ENCODE measurements around the gene COL4A6. TPM values are rescaled to one million over a fixed set of nuclear protein-coding genes. Genes with fewer than 3 reads are reported as not detected.

The COL4A6 gene
- polyA plus RNA-seq, 3 donors: not detected

DNA sequence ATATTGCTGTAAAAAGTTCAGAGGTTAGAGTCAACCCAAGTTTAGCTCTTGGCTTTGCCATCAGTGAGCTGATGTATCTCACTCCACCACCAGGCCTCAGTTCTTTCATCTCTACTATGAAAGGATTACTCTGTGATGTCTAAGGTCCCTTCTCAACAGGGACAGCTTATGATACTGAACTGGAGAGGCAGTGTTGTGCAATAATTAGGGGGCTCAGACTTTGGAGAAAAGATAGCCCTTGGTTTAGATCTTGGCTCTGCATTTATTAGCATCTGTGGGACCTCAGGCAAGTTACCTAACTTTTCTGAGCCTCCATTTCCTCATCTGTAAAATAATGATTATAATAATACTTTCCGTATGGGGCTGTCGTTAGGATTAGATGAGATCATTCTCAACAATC, 89.0 kb downstream of the COL4A6 start:
- H3K9me3 Mint-ChIP-seq: peaks cover 0 to 2% (median 0%) of the 10 kb centered on the region in 7 donors
- no peak overlapping the region for H3K9ac ChIP-seq (ENCODE audit: insufficient read depth, low read length, poor library complexity, severe bottlenecking)
- intact Hi-C loops (cut with micrococcal nuclease): no loop called here
- TF ChIP-seq, protein P1, sequence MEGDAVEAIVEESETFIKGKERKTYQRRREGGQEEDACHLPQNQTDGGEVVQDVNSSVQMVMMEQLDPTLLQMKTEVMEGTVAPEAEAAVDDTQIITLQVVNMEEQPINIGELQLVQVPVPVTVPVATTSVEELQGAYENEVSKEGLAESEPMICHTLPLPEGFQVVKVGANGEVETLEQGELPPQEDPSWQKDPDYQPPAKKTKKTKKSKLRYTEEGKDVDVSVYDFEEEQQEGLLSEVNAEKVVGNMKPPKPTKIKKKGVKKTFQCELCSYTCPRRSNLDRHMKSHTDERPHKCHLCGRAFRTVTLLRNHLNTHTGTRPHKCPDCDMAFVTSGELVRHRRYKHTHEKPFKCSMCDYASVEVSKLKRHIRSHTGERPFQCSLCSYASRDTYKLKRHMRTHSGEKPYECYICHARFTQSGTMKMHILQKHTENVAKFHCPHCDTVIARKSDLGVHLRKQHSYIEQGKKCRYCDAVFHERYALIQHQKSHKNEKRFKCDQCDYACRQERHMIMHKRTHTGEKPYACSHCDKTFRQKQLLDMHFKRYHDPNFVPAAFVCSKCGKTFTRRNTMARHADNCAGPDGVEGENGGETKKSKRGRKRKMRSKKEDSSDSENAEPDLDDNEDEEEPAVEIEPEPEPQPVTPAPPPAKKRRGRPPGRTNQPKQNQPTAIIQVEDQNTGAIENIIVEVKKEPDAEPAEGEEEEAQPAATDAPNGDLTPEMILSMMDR (IDR thresholded peaks at IDR 0.05): no peak
- H3K9me3 ChIP-seq (replicated peaks in 1 of 2; ENCODE audit: control insufficient read depth in 1 of 2, insufficient read depth in 1 of 2, low read length in 2 of 2): no peaks in the 10 kb centered on the region
- peaks cover 0 to 2% of the 10 kb centered on the region in 2 donors for H3K27me3 ChIP-seq (ENCODE audit: control insufficient read depth in 2 of 2, insufficient read depth in 2 of 2, low read length in 2 of 2)
- no peak overlapping the region for H3K4me3 ChIP-seq (replicated peaks in 1 of 3; ENCODE audit: low read depth in 2 of 3, low read length in 3 of 3)
- DNase-seq: no peak
- H3K27me3 Mint-ChIP-seq (ENCODE audit: low read depth in 3 of 3): peaks cover 0 to 6% (median 2%) of the 10 kb centered on the region in 3 donors
- no peak overlapping the region for H3K27ac Mint-ChIP-seq
- H3K4me1 Mint-ChIP-seq: no peaks in the 10 kb centered on the region
- no peak overlapping the region for H3K4me2 ChIP-seq (replicated peaks; ENCODE audit: extremely low read depth, low read length, poor library complexity, severe bottlenecking)
- H3K4me3 Mint-ChIP-seq: no peak overlapping the region
- H3K27ac ChIP-seq (ENCODE audit: low read depth in 1 of 2, low read length in 2 of 2): no peak overlapping the region
- H3K79me2 ChIP-seq (ENCODE audit: insufficient read depth, low read length): no peaks in the 10 kb centered on the region
- no CpG with 5 or more reads among the region's 2 CpGs for WGBS (ENCODE audit: insufficient coverage)
- H4K20me1 ChIP-seq (ENCODE audit: insufficient read depth, low read length): no peaks in the 10 kb centered on the region
- H3K36me3 ChIP-seq (replicated peaks in 1 of 2; ENCODE audit: control insufficient read depth in 1 of 2, insufficient read depth in 2 of 2, low read length in 2 of 2): no peaks in the 10 kb centered on the region
- no peaks in the 10 kb centered on the region for H3K4me1 ChIP-seq (ENCODE audit: control insufficient read depth in 1 of 2, insufficient read depth in 2 of 2, low read length in 2 of 2)
- H2AFZ ChIP-seq (ENCODE audit: insufficient read depth, low read depth, low read length, poor library complexity, severe bottlenecking): no peak overlapping the region
- no peaks in the 10 kb centered on the region for H3K36me3 Mint-ChIP-seq

DNA sequence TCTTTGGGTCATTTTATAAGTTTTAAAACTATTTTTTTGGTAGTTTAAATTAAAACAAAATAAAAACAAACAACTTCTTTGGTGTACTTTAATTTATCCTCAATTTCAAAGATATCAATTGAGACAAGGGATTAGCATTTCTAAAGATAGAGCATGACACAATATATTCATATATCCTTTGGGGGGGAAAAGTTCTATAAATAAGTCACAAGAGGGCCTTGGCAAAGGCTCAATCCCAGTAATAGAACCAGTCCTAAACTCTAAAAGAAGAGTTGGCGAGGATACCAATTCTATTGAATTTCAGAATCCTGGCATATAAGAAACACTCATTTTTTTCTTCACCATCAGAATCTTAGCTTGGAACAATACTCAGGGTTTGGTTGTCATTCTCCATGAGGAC, 89.7 kb downstream of the COL4A6 start:
- Mint-ChIP-seq H3K4me1 (no peaks in the 10 kb centered on the region), H3K27me3 (ENCODE audit: low read depth in 3 of 3) (peaks cover 0 to 6% (median 2%) of the 10 kb centered on the region in 3 donors), H3K36me3 (no peaks in the 10 kb centered on the region), H3K27ac (no peak overlapping the region), H3K4me3 (no peak overlapping the region), H3K9me3 (peaks cover 0 to 2% (median 0%) of the 10 kb centered on the region in 7 donors)
- Histone ChIP-seq H3K36me3 (replicated peaks in 1 of 2; ENCODE audit: control insufficient read depth in 1 of 2, insufficient read depth in 2 of 2, low read length in 2 of 2) (no peaks in the 10 kb centered on the region), H3K4me1 (ENCODE audit: control insufficient read depth in 1 of 2, insufficient read depth in 2 of 2, low read length in 2 of 2) (no peaks in the 10 kb centered on the region), H4K20me1 (ENCODE audit: insufficient read depth, low read length) (no peaks in the 10 kb centered on the region), H2AFZ (ENCODE audit: insufficient read depth, low read depth, low read length, poor library complexity, severe bottlenecking) (no peak overlapping the region), H3K9me3 (replicated peaks in 1 of 2; ENCODE audit: control insufficient read depth in 1 of 2, insufficient read depth in 1 of 2, low read length in 2 of 2) (no peaks in the 10 kb centered on the region), H3K4me3 (replicated peaks in 1 of 3; ENCODE audit: low read depth in 2 of 3, low read length in 3 of 3) (no peak overlapping the region), H3K4me2 (replicated peaks; ENCODE audit: extremely low read depth, low read length, poor library complexity, severe bottlenecking) (no peak overlapping the region), H3K79me2 (ENCODE audit: insufficient read depth, low read length) (no peaks in the 10 kb centered on the region), H3K27me3 (ENCODE audit: control insufficient read depth in 2 of 2, insufficient read depth in 2 of 2, low read length in 2 of 2) (peaks cover 0 to 2% of the 10 kb centered on the region in 2 donors), H3K27ac (ENCODE audit: low read depth in 1 of 2, low read length in 2 of 2) (no peak overlapping the region), H3K9ac (ENCODE audit: insufficient read depth, low read length, poor library complexity, severe bottlenecking) (no peak overlapping the region)
- intact Hi-C loops (cut with micrococcal nuclease): no loop called here
- no CpG with 5 or more reads among the region's 1 CpG for whole genome bisulfite sequencing (ENCODE audit: insufficient coverage)
- DNase-seq: no peak
- TF ChIP-seq, protein P1 (IDR thresholded peaks at IDR 0.05): no peak

Data from CD14-positive monocyte (primary cell).